ENCODE data around the gene SLC17A9. TPM values are rescaled to one million over a fixed set of nuclear protein-coding genes. Genes with fewer than 3 reads are reported as not detected.

Gene SLC17A9
- total and polyA plus RNA-seq, 2 experiments from 2014 or later = 11.1 to 23.2 TPM

GRCh38 chr20:62963614-62964397 is 11.3 kb downstream of the SLC17A9 start:
- no peak overlapping the region for H2AFZ ChIP-seq
- H3K36me3 ChIP-seq (ENCODE audit: low read depth) = no peaks in the 10 kb centered on the region
- H3K4me2 ChIP-seq (ENCODE audit: unreplicated experiment) = no peak overlapping the region
- H4K20me1 ChIP-seq (ENCODE audit: insufficient read depth) = no peaks in the 10 kb centered on the region
- WGBS, 2 experiments (ENCODE audit: low coverage in 1 of 2, low lambda C conversion rate in 2 of 2, missing lambda C conversion rate in 2 of 2) = 80 to 81% methylated on average over 25 to 29 of the region's 32 CpGs
- no peak overlapping the region for H3K4me3 ChIP-seq
- TF ChIP-seq EZH2 (IDR thresholded peaks at IDR 0.05; ENCODE audit: insufficient read depth, poor library complexity, severe bottlenecking) (no peak), EZH2phosphoT487 (IDR thresholded peaks at IDR 0.05; ENCODE audit: insufficient read depth, low read depth) (no peak)
- in situ Hi-C loops (cut with MboI) = no loop called here
- no peaks in the 10 kb centered on the region for H3K79me2 ChIP-seq (ENCODE audit: insufficient read depth)
- peaks cover 4% of the 10 kb centered on the region; the same call in 1 of the 2 replicates for H3K27me3 ChIP-seq (replicated peaks; ENCODE audit: insufficient read depth)
- no peak overlapping the region for H3K9ac ChIP-seq
- H3F3A ChIP-seq (ENCODE audit: insufficient read depth) = no peaks in the 10 kb centered on the region
- H3K9me3 ChIP-seq (ENCODE audit: low read depth) = no peaks in the 10 kb centered on the region
- H3K4me1 ChIP-seq (ENCODE audit: insufficient read depth) = no peaks in the 10 kb centered on the region
- no peak overlapping the region for H3K27ac ChIP-seq
- DNase-seq = no peak
- H3K9me2 ChIP-seq (ENCODE audit: insufficient read depth) = no peaks in the 10 kb centered on the region

GRCh38 chr20:62964700-62965099 is 12.2 kb downstream of the SLC17A9 start:
- TF ChIP-seq EZH2phosphoT487 (IDR thresholded peaks at IDR 0.05; ENCODE audit: insufficient read depth, low read depth) = no peak
- no peak for TF ChIP-seq EZH2 (IDR thresholded peaks at IDR 0.05; ENCODE audit: insufficient read depth, poor library complexity, severe bottlenecking)
- in situ Hi-C loops (cut with MboI) = no loop called here
- Histone ChIP-seq H3K27ac (no peak overlapping the region), H3K9me3 (ENCODE audit: low read depth) (no peaks in the 10 kb centered on the region), H3K79me2 (ENCODE audit: insufficient read depth) (no peaks in the 10 kb centered on the region), H3K9me2 (ENCODE audit: insufficient read depth) (no peaks in the 10 kb centered on the region), H3K4me2 (ENCODE audit: unreplicated experiment) (no peak overlapping the region), H3K4me1 (ENCODE audit: insufficient read depth) (no peaks in the 10 kb centered on the region), H3K27me3 (replicated peaks; ENCODE audit: insufficient read depth) (peaks cover 4% of the 10 kb centered on the region; the same call in 1 of the 2 replicates), H4K20me1 (ENCODE audit: insufficient read depth) (no peaks in the 10 kb centered on the region), H3K36me3 (ENCODE audit: low read depth) (no peaks in the 10 kb centered on the region), H3K9ac (no peak overlapping the region), H3K4me3 (no peak overlapping the region), H3F3A (ENCODE audit: insufficient read depth) (no peaks in the 10 kb centered on the region), H2AFZ (no peak overlapping the region)
- 63 to 64% methylated on average over 18 to 20 of the region's 20 CpGs for WGBS, 2 experiments (ENCODE audit: low coverage in 1 of 2, low lambda C conversion rate in 2 of 2, missing lambda C conversion rate in 2 of 2)
- DNase-seq = no peak

- no peak for TF ChIP-seq EZH2 (IDR thresholded peaks at IDR 0.05; ENCODE audit: insufficient read depth, poor library complexity, severe bottlenecking)
- TF ChIP-seq EZH2phosphoT487 (IDR thresholded peaks at IDR 0.05; ENCODE audit: insufficient read depth, low read depth) = no peak
These were observed 12.9 kb downstream of the SLC17A9 start for GRCh38 chr20:62965363-62965771.

GRCh38 chr20:62966212-62967148 is 14.0 kb downstream of the SLC17A9 start:
- WGBS, 2 experiments (ENCODE audit: low coverage in 1 of 2, low lambda C conversion rate in 2 of 2, missing lambda C conversion rate in 2 of 2) = 79 to 81% methylated on average over 18 to 26 of the region's 27 CpGs
- no peaks in the 10 kb centered on the region for H3F3A ChIP-seq (ENCODE audit: insufficient read depth)
- TF ChIP-seq EZH2 (IDR thresholded peaks at IDR 0.05; ENCODE audit: insufficient read depth, poor library complexity, severe bottlenecking) (no peak), EZH2phosphoT487 (IDR thresholded peaks at IDR 0.05; ENCODE audit: insufficient read depth, low read depth) (no peak)

More at GRCh38 chr20:62965363-62965771, 12.9 kb downstream of the SLC17A9 start:
- in situ Hi-C loops (cut with MboI) = no loop called here
- Histone ChIP-seq H3K4me1 (ENCODE audit: insufficient read depth) (no peaks in the 10 kb centered on the region), H3K9me2 (ENCODE audit: insufficient read depth) (no peaks in the 10 kb centered on the region), H3K79me2 (ENCODE audit: insufficient read depth) (no peaks in the 10 kb centered on the region), H2AFZ (no peak overlapping the region), H3F3A (ENCODE audit: insufficient read depth) (no peaks in the 10 kb centered on the region), H4K20me1 (ENCODE audit: insufficient read depth) (no peaks in the 10 kb centered on the region), H3K9ac (no peak overlapping the region), H3K27ac (no peak overlapping the region), H3K9me3 (ENCODE audit: low read depth) (no peaks in the 10 kb centered on the region), H3K36me3 (ENCODE audit: low read depth) (no peaks in the 10 kb centered on the region), H3K4me3 (no peak overlapping the region), H3K4me2 (ENCODE audit: unreplicated experiment) (no peak overlapping the region), H3K27me3 (replicated peaks; ENCODE audit: insufficient read depth) (peaks cover 4% of the 10 kb centered on the region; the same call in 1 of the 2 replicates)
- DNase-seq = no peak
- WGBS, 2 experiments (ENCODE audit: low coverage in 1 of 2, low lambda C conversion rate in 2 of 2, missing lambda C conversion rate in 2 of 2) = 86 to 89% methylated on average over 18 to 19 of the region's 19 CpGs

More at GRCh38 chr20:62966212-62967148, 14.0 kb downstream of the SLC17A9 start:
- Histone ChIP-seq H3K9me2 (ENCODE audit: insufficient read depth) (no peaks in the 10 kb centered on the region), H3K4me3 (no peak overlapping the region), H3K4me1 (ENCODE audit: insufficient read depth) (no peaks in the 10 kb centered on the region), H3K27me3 (replicated peaks; ENCODE audit: insufficient read depth) (peaks cover 4% of the 10 kb centered on the region; the same call in 1 of the 2 replicates), H3K79me2 (ENCODE audit: insufficient read depth) (no peaks in the 10 kb centered on the region), H4K20me1 (ENCODE audit: insufficient read depth) (no peaks in the 10 kb centered on the region), H3K4me2 (ENCODE audit: unreplicated experiment) (no peak overlapping the region), H3K9me3 (ENCODE audit: low read depth) (no peaks in the 10 kb centered on the region), H3K9ac (no peak overlapping the region), H2AFZ (no peak overlapping the region), H3K27ac (no peak overlapping the region), H3K36me3 (ENCODE audit: low read depth) (no peaks in the 10 kb centered on the region)
- in situ Hi-C loops (cut with MboI) = no loop called here
- DNase-seq = no peak
